ENCODE results near the gene CYREN. TPM values are rescaled to one million over a fixed set of nuclear protein-coding genes. Genes with fewer than 3 reads are reported as not detected.

Gene CYREN
- total and polyA plus RNA-seq, 2 of the 13 experiments (the other 11 are each of a cell fraction or from before 2014, with no cell fraction given) = 20.7 to 60.7 TPM

DNA sequence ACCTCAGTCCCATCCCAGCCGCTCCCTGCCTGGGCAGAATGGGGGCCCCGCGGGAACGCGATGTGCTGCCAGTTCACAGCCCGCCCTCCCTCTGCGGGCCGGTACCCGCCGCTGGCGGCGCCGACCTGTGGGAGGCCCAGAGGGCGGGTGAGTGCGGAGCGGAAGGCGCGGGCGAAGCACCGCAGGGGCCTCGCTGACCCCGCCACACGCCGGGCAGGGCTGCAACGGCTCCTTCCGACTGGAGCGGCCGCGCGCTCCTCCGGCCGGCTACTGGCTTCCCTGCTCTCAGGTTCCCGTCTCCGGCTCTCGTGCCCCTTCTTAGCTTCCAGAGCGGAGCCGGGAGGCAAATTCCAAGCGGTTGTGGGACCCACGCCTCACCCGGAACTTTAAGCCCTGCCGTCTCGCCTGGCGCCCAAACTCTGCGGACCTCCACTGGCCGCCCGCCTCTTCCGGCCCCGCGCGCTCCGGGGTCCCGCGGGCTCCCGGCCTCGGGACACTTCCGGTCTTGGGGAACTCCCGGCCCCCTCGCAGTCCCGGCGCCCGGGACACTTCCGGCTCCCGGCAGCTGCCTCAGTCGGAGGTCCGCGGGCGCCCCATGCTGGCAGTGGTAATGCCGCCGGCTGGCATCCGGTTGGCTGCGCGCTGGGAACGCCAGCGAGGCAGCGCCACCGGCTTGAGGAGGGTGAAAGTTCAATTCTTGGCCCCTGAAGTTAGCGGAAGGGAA lies at the start of gene CYREN (continued):
- TF ChIP-seq, protein P1, sequence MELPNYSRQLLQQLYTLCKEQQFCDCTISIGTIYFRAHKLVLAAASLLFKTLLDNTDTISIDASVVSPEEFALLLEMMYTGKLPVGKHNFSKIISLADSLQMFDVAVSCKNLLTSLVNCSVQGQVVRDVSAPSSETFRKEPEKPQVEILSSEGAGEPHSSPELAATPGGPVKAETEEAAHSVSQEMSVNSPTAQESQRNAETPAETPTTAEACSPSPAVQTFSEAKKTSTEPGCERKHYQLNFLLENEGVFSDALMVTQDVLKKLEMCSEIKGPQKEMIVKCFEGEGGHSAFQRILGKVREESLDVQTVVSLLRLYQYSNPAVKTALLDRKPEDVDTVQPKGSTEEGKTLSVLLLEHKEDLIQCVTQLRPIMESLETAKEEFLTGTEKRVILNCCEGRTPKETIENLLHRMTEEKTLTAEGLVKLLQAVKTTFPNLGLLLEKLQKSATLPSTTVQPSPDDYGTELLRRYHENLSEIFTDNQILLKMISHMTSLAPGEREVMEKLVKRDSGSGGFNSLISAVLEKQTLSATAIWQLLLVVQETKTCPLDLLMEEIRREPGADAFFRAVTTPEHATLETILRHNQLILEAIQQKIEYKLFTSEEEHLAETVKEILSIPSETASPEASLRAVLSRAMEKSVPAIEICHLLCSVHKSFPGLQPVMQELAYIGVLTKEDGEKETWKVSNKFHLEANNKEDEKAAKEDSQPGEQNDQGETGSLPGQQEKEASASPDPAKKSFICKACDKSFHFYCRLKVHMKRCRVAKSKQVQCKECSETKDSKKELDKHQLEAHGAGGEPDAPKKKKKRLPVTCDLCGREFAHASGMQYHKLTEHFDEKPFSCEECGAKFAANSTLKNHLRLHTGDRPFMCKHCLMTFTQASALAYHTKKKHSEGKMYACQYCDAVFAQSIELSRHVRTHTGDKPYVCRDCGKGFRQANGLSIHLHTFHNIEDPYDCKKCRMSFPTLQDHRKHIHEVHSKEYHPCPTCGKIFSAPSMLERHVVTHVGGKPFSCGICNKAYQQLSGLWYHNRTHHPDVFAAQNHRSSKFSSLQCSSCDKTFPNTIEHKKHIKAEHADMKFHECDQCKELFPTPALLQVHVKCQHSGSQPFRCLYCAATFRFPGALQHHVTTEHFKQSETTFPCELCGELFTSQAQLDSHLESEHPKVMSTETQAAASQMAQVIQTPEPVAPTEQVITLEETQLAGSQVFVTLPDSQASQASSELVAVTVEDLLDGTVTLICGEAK (IDR thresholded peaks at IDR 0.05) = peak; percentile 95
- TF ChIP-seq, protein P1 (CRISPR knock-in tag; IDR thresholded peaks at IDR 0.05) = peak; percentile 81
- TF ChIP-seq MIER3 (CRISPR knock-in tag; IDR thresholded peaks at IDR 0.05; ENCODE audit: borderline replicate concordance) = peak; percentile 71
- TF ChIP-seq ZBTB14 (CRISPR knock-in tag; IDR thresholded peaks at IDR 0.05) = peak; percentile 70; the same call in 1 of the 2 replicates
- TF ChIP-seq GABPA (IDR thresholded peaks at IDR 0.05; ENCODE audit: low read depth, low read length) = peak; percentile 92
- TF ChIP-seq GABPA (CRISPR knock-in tag; IDR thresholded peaks at IDR 0.05; ENCODE audit: low read depth) = peak; percentile 91
- TF ChIP-seq ZNF142 (CRISPR knock-in tag; IDR thresholded peaks at IDR 0.05) = peak; percentile 90; the same call in 1 of the 2 replicates
- TF ChIP-seq SMAD3 (CRISPR knock-in tag; IDR thresholded peaks at IDR 0.05) = peak; percentile 61; the same call in 1 of the 2 replicates
- TF ChIP-seq ZNF678 (CRISPR knock-in tag; IDR thresholded peaks at IDR 0.05) = peak; percentile 33; the same call in 1 of the 2 replicates
